ENCODE data around the gene KCNQ5. TPM values are rescaled to one million over a fixed set of nuclear protein-coding genes. Genes with fewer than 3 reads are reported as not detected.

Gene KCNQ5
- total RNA-seq, 1 experiment from 2014 or later, result not detected

DNA sequence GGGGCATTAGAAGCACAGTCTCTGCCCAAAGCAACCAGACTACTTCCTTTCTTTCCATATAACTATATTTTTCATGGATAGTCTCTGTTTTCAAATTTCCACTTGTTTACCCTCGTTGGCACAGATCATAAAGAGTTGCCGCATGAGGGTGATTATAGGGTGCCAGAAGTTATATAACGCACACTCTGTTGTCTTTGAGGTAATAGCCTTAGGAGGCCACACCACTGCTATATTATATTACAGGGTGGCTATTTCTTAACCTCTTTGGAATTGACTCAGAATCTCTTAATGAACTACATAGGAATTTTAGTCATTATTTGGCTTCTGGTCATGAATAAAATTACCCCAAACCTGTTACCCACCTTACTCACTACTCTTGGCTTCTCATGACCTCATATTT, 43.7 kb downstream of the KCNQ5 start:
- H3K9me3 ChIP-seq (ENCODE audit: control insufficient read depth in 1 of 2, insufficient read depth in 1 of 2, low read depth in 1 of 2, low read length in 2 of 2), result no peaks in the 10 kb centered on the region
- no peaks in the 10 kb centered on the region for H3K4me1 ChIP-seq (ENCODE audit: control insufficient read depth in 1 of 2, insufficient read depth in 2 of 2, low read length in 2 of 2)
- TF ChIP-seq YY1 (IDR thresholded peaks at IDR 0.05; ENCODE audit: extremely low read depth, insufficient replicate concordance, low read depth, low read length), result no peak
- TF ChIP-seq SIN3A (IDR thresholded peaks at IDR 0.05; ENCODE audit: low read depth), result no peak
- TF ChIP-seq RAD21 (IDR thresholded peaks at IDR 0.05; ENCODE audit: low read depth), result no peak
- no peak for TF ChIP-seq CTCF (IDR thresholded peaks at IDR 0.05 in 2 of 3, conservative IDR thresholded peaks at IDR 0.05 in 1 of 3; ENCODE audit: borderline replicate concordance in 1 of 3, insufficient read depth in 1 of 3, low read depth in 2 of 3, low read length in 2 of 3)
- no peak for TF ChIP-seq EZH2 (IDR thresholded peaks at IDR 0.05)
- TF ChIP-seq, protein P1, sequence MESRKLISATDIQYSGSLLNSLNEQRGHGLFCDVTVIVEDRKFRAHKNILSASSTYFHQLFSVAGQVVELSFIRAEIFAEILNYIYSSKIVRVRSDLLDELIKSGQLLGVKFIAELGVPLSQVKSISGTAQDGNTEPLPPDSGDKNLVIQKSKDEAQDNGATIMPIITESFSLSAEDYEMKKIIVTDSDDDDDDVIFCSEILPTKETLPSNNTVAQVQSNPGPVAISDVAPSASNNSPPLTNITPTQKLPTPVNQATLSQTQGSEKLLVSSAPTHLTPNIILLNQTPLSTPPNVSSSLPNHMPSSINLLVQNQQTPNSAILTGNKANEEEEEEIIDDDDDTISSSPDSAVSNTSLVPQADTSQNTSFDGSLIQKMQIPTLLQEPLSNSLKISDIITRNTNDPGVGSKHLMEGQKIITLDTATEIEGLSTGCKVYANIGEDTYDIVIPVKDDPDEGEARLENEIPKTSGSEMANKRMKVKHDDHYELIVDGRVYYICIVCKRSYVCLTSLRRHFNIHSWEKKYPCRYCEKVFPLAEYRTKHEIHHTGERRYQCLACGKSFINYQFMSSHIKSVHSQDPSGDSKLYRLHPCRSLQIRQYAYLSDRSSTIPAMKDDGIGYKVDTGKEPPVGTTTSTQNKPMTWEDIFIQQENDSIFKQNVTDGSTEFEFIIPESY (IDR thresholded peaks at IDR 0.05; ENCODE audit: extremely low read depth, insufficient replicate concordance, low read length), result no peak
- H3K9ac ChIP-seq (ENCODE audit: low read length), result no peak overlapping the region
- H3K9me2 ChIP-seq (ENCODE audit: insufficient read depth), result no peaks in the 10 kb centered on the region
- H3K27me3 ChIP-seq (ENCODE audit: insufficient read depth, low read length), result 0 out of 2 replicates have a peak, but pooled peaks cover 4% of the 10 kb centered on the region
- H3K4me3 ChIP-seq (replicated peaks in 1 of 2; ENCODE audit: low read depth in 1 of 2, low read length in 2 of 2), result no peak overlapping the region
- H4K20me1 ChIP-seq (ENCODE audit: insufficient read depth), result no peaks in the 10 kb centered on the region
- intact Hi-C loops (cut with micrococcal nuclease), result no loop called here
- H3K4me2 ChIP-seq (ENCODE audit: low read length), result no peak overlapping the region
- H2AFZ ChIP-seq (ENCODE audit: low read depth, low read length, poor library complexity, severe bottlenecking), result no peak overlapping the region
- no peak for DNase-seq (ENCODE audit: low read depth, low spot score)
- ChIA-PET RAD21 (ENCODE audit: low non-redundant PET in 1 of 2, low total read pairs in 2 of 2, uncharacterized antibody in 2 of 2, unreplicated experiment in 2 of 2) (no interaction called here), POLR2A (no interaction called here), CTCF (no interaction called here)
- H3K27ac ChIP-seq (ENCODE audit: low read depth, low read length), result no peak overlapping the region
- no peaks in the 10 kb centered on the region for H3K36me3 ChIP-seq (ENCODE audit: control insufficient read depth in 1 of 2, insufficient read depth in 2 of 2, low read length in 2 of 2)
- no TSS peak for BruUV-seq (replicated peaks)
- no peak for ATAC-seq
- no peaks in the 10 kb centered on the region for H3K79me2 ChIP-seq (ENCODE audit: insufficient read depth, low read length)

Measured in HCT116 (cell line).